ENCODE results near the gene EFNA5.

EFNA5 gene

GRCh38 chr5:107604990-107605389, 65.7 kb downstream of the EFNA5 start:
- Histone ChIP-seq H3K36me3 (ENCODE audit: control insufficient read depth, insufficient read depth, low read length) (no peaks in the 10 kb centered on the region), H3K27me3 (ENCODE audit: control insufficient read depth, insufficient read depth, low read length) (no peaks in the 10 kb centered on the region), H3K4me1 (ENCODE audit: control insufficient read depth, insufficient read depth, low read length) (peaks cover 2% of the 10 kb centered on the region; the same call in 1 of the 2 replicates), H3K4me3 (ENCODE audit: low read length) (no peak overlapping the region), H3K27ac (ENCODE audit: low read length) (no peak overlapping the region), H3K9me3 (ENCODE audit: control insufficient read depth, insufficient read depth, low read length) (no peaks in the 10 kb centered on the region)
- no CpG with 5 or more reads among the region's 3 CpGs for WGBS (ENCODE audit: insufficient coverage, insufficient read length)
- no peak for DNase-seq (ENCODE audit: low read depth, low spot score)

GRCh38 chr5:107604146-107604910, 66.4 kb downstream of the EFNA5 start:
- no peaks in the 10 kb centered on the region for H3K27me3 ChIP-seq (ENCODE audit: control insufficient read depth, insufficient read depth, low read length)
- H3K27ac ChIP-seq (ENCODE audit: low read length): no peak overlapping the region
- H3K9me3 ChIP-seq (ENCODE audit: control insufficient read depth, insufficient read depth, low read length): no peaks in the 10 kb centered on the region
- H3K4me1 ChIP-seq (ENCODE audit: control insufficient read depth, insufficient read depth, low read length): peaks cover 2% of the 10 kb centered on the region; the same call in 1 of the 2 replicates
- no peaks in the 10 kb centered on the region for H3K36me3 ChIP-seq (ENCODE audit: control insufficient read depth, insufficient read depth, low read length)
- no peak for DNase-seq (ENCODE audit: low read depth, low spot score)
- no CpG with 5 or more reads among the region's 10 CpGs for WGBS (ENCODE audit: insufficient coverage, insufficient read length)
- H3K4me3 ChIP-seq (ENCODE audit: low read length): no peak overlapping the region

- Histone ChIP-seq H3K36me3 (ENCODE audit: control insufficient read depth, insufficient read depth, low read length) (no peaks in the 10 kb centered on the region), H3K4me1 (ENCODE audit: control insufficient read depth, insufficient read depth, low read length) (peaks cover 2% of the 10 kb centered on the region; the same call in 1 of the 2 replicates), H3K27me3 (ENCODE audit: control insufficient read depth, insufficient read depth, low read length) (no peaks in the 10 kb centered on the region), H3K9me3 (ENCODE audit: control insufficient read depth, insufficient read depth, low read length) (no peaks in the 10 kb centered on the region), H3K4me3 (ENCODE audit: low read length) (no peak overlapping the region), H3K27ac (ENCODE audit: low read length) (no peak overlapping the region)
- 100% methylated on average over 1 of the region's 6 CpGs for WGBS (ENCODE audit: insufficient coverage, insufficient read length)
- DNase-seq (ENCODE audit: low read depth, low spot score): no peak
Observed at GRCh38 chr5:107603349-107603748, 67.4 kb downstream of the EFNA5 start.

- no peaks in the 10 kb centered on the region for H3K36me3 ChIP-seq (ENCODE audit: control insufficient read depth, insufficient read depth, low read length)
- no peak for DNase-seq (ENCODE audit: low read depth, low spot score)
- no peaks in the 10 kb centered on the region for H3K27me3 ChIP-seq (ENCODE audit: control insufficient read depth, insufficient read depth, low read length)
- H3K4me3 ChIP-seq (ENCODE audit: low read length): no peak overlapping the region
- WGBS (ENCODE audit: insufficient coverage, insufficient read length): no CpG with 5 or more reads among the region's 5 CpGs
- no peaks in the 10 kb centered on the region for H3K9me3 ChIP-seq (ENCODE audit: control insufficient read depth, insufficient read depth, low read length)
- no peak overlapping the region for H3K27ac ChIP-seq (ENCODE audit: low read length)
- H3K4me1 ChIP-seq (ENCODE audit: control insufficient read depth, insufficient read depth, low read length): peaks cover 2% of the 10 kb centered on the region; the same call in 1 of the 2 replicates
Observed at GRCh38 chr5:107602896-107603295, 67.8 kb downstream of the EFNA5 start.

- Histone ChIP-seq H3K27me3 (ENCODE audit: control insufficient read depth, insufficient read depth, low read length) (no peaks in the 10 kb centered on the region), H3K4me1 (ENCODE audit: control insufficient read depth, insufficient read depth, low read length) (peaks cover 2% of the 10 kb centered on the region; the same call in 1 of the 2 replicates), H3K4me3 (ENCODE audit: low read length) (no peak overlapping the region), H3K9me3 (ENCODE audit: control insufficient read depth, insufficient read depth, low read length) (no peaks in the 10 kb centered on the region), H3K36me3 (ENCODE audit: control insufficient read depth, insufficient read depth, low read length) (no peaks in the 10 kb centered on the region), H3K27ac (ENCODE audit: low read length) (no peak overlapping the region)
- no CpG with 5 or more reads among the region's 6 CpGs for WGBS (ENCODE audit: insufficient coverage, insufficient read length)
- DNase-seq (ENCODE audit: low read depth, low spot score): no peak
Observed at GRCh38 chr5:107601076-107601475, 69.7 kb downstream of the EFNA5 start.

GRCh38 chr5:107598958-107599357, 71.8 kb downstream of the EFNA5 start:
- WGBS (ENCODE audit: insufficient coverage, insufficient read length): no CpG with 5 or more reads among the region's 4 CpGs
- no peak for DNase-seq (ENCODE audit: low read depth, low spot score)
- Histone ChIP-seq H3K4me3 (ENCODE audit: low read length) (no peak overlapping the region), H3K27ac (ENCODE audit: low read length) (no peak overlapping the region), H3K36me3 (ENCODE audit: control insufficient read depth, insufficient read depth, low read length) (no peaks in the 10 kb centered on the region), H3K4me1 (ENCODE audit: control insufficient read depth, insufficient read depth, low read length) (no peaks in the 10 kb centered on the region), H3K27me3 (ENCODE audit: control insufficient read depth, insufficient read depth, low read length) (no peaks in the 10 kb centered on the region), H3K9me3 (ENCODE audit: control insufficient read depth, insufficient read depth, low read length) (no peaks in the 10 kb centered on the region)

GRCh38 chr5:107597803-107598202, 72.9 kb downstream of the EFNA5 start:
- no peak overlapping the region for H3K27ac ChIP-seq (ENCODE audit: low read length)
- no peaks in the 10 kb centered on the region for H3K4me1 ChIP-seq (ENCODE audit: control insufficient read depth, insufficient read depth, low read length)
- no peaks in the 10 kb centered on the region for H3K9me3 ChIP-seq (ENCODE audit: control insufficient read depth, insufficient read depth, low read length)
- no peak overlapping the region for H3K4me3 ChIP-seq (ENCODE audit: low read length)
- H3K27me3 ChIP-seq (ENCODE audit: control insufficient read depth, insufficient read depth, low read length): no peaks in the 10 kb centered on the region
- DNase-seq (ENCODE audit: low read depth, low spot score): no peak
- WGBS (ENCODE audit: insufficient coverage, insufficient read length): no CpG with 5 or more reads among the region's 3 CpGs
- H3K36me3 ChIP-seq (ENCODE audit: control insufficient read depth, insufficient read depth, low read length): no peaks in the 10 kb centered on the region

- no CpG with 5 or more reads among the region's 3 CpGs for WGBS (ENCODE audit: insufficient coverage, insufficient read length)
- Histone ChIP-seq H3K27me3 (ENCODE audit: control insufficient read depth, insufficient read depth, low read length) (no peaks in the 10 kb centered on the region), H3K27ac (ENCODE audit: low read length) (no peak overlapping the region), H3K36me3 (ENCODE audit: control insufficient read depth, insufficient read depth, low read length) (no peaks in the 10 kb centered on the region), H3K9me3 (ENCODE audit: control insufficient read depth, insufficient read depth, low read length) (no peaks in the 10 kb centered on the region), H3K4me1 (ENCODE audit: control insufficient read depth, insufficient read depth, low read length) (no peaks in the 10 kb centered on the region), H3K4me3 (ENCODE audit: low read length) (no peak overlapping the region)
- DNase-seq (ENCODE audit: low read depth, low spot score): no peak
Observed at GRCh38 chr5:107597247-107597646, 73.5 kb downstream of the EFNA5 start.

- WGBS (ENCODE audit: insufficient coverage, insufficient read length): no CpG with 5 or more reads among the region's 4 CpGs
- no peaks in the 10 kb centered on the region for H3K27me3 ChIP-seq (ENCODE audit: control insufficient read depth, insufficient read depth, low read length)
- H3K9me3 ChIP-seq (ENCODE audit: control insufficient read depth, insufficient read depth, low read length): no peaks in the 10 kb centered on the region
- no peak overlapping the region for H3K4me3 ChIP-seq (ENCODE audit: low read length)
- H3K4me1 ChIP-seq (ENCODE audit: control insufficient read depth, insufficient read depth, low read length): no peaks in the 10 kb centered on the region
- DNase-seq (ENCODE audit: low read depth, low spot score): no peak
- no peak overlapping the region for H3K27ac ChIP-seq (ENCODE audit: low read length)
- H3K36me3 ChIP-seq (ENCODE audit: control insufficient read depth, insufficient read depth, low read length): no peaks in the 10 kb centered on the region
Observed at GRCh38 chr5:107594253-107595045, 76.3 kb downstream of the EFNA5 start.

GRCh38 chr5:107593009-107593408, 77.7 kb downstream of the EFNA5 start:
- no peak for DNase-seq (ENCODE audit: low read depth, low spot score)
- Histone ChIP-seq H3K27ac (ENCODE audit: low read length) (no peak overlapping the region), H3K9me3 (ENCODE audit: control insufficient read depth, insufficient read depth, low read length) (no peaks in the 10 kb centered on the region), H3K4me1 (ENCODE audit: control insufficient read depth, insufficient read depth, low read length) (no peaks in the 10 kb centered on the region), H3K36me3 (ENCODE audit: control insufficient read depth, insufficient read depth, low read length) (no peaks in the 10 kb centered on the region), H3K27me3 (ENCODE audit: control insufficient read depth, insufficient read depth, low read length) (no peaks in the 10 kb centered on the region), H3K4me3 (ENCODE audit: low read length) (no peak overlapping the region)
- no CpG with 5 or more reads among the region's 3 CpGs for WGBS (ENCODE audit: insufficient coverage, insufficient read length)
